ENCODE data around the gene SLC17A5.

SLC17A5 gene

DNA sequence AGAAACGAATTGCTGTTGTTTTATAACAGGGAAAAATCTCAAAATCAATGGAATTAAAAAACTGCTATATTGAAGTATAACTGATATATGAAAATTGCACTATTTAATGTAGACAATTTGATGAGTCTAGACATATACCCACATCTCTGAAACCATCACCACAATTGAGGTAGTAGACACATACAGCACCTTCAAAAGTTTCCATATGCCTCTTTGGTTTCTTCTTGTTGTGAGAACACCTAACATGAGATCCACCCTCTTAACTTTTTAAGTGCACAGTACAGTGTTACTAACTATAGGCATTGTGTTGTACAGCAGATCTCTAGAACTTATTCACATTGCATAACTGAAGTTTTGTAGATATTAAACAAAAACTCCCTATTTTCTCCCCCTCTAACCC is 14.0 kb upstream of the SLC17A5 start:
- DNase-seq, result no peak
- Histone ChIP-seq H3K36me3 (no peaks in the 10 kb centered on the region), H3K4me3 (ENCODE audit: low read depth, low read length) (no peak overlapping the region), H3K9me3 (ENCODE audit: severe bottlenecking) (no peaks in the 10 kb centered on the region), H3K27me3 (ENCODE audit: insufficient read depth, low read depth, severe bottlenecking) (no peaks in the 10 kb centered on the region), H3K27ac (no peak overlapping the region)
- TF ChIP-seq, protein P1, sequence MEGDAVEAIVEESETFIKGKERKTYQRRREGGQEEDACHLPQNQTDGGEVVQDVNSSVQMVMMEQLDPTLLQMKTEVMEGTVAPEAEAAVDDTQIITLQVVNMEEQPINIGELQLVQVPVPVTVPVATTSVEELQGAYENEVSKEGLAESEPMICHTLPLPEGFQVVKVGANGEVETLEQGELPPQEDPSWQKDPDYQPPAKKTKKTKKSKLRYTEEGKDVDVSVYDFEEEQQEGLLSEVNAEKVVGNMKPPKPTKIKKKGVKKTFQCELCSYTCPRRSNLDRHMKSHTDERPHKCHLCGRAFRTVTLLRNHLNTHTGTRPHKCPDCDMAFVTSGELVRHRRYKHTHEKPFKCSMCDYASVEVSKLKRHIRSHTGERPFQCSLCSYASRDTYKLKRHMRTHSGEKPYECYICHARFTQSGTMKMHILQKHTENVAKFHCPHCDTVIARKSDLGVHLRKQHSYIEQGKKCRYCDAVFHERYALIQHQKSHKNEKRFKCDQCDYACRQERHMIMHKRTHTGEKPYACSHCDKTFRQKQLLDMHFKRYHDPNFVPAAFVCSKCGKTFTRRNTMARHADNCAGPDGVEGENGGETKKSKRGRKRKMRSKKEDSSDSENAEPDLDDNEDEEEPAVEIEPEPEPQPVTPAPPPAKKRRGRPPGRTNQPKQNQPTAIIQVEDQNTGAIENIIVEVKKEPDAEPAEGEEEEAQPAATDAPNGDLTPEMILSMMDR (IDR thresholded peaks at IDR 0.05; ENCODE audit: low read depth, low read length), result no peak

DNA sequence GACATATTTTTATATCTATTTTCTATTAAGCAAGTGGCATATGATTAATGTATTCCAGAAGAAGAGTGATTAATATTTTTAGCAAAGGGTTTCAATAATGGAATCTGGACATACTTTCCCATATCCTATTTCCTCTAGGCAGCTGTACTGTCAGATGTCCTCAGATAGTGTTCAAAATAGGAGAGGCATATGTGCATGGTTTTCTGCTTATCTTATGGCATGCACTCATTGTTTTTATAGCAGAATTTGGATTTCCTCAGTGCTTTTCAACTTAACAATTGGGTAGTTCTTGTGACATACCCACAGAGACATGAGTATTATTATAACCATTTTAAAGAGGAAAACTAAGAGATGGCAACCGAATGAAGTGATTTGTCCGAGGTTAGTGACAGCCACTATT is 12.6 kb upstream of the SLC17A5 start:
- H3K9me3 ChIP-seq (ENCODE audit: severe bottlenecking), result no peaks in the 10 kb centered on the region
- no peak overlapping the region for H3K27ac ChIP-seq
- no peak for DNase-seq
- no peak overlapping the region for H3K4me3 ChIP-seq (ENCODE audit: low read depth, low read length)
- TF ChIP-seq, protein P1 (IDR thresholded peaks at IDR 0.05; ENCODE audit: low read depth, low read length), result no peak
- H3K36me3 ChIP-seq, result no peaks in the 10 kb centered on the region
- no peaks in the 10 kb centered on the region for H3K27me3 ChIP-seq (ENCODE audit: insufficient read depth, low read depth, severe bottlenecking)

DNA sequence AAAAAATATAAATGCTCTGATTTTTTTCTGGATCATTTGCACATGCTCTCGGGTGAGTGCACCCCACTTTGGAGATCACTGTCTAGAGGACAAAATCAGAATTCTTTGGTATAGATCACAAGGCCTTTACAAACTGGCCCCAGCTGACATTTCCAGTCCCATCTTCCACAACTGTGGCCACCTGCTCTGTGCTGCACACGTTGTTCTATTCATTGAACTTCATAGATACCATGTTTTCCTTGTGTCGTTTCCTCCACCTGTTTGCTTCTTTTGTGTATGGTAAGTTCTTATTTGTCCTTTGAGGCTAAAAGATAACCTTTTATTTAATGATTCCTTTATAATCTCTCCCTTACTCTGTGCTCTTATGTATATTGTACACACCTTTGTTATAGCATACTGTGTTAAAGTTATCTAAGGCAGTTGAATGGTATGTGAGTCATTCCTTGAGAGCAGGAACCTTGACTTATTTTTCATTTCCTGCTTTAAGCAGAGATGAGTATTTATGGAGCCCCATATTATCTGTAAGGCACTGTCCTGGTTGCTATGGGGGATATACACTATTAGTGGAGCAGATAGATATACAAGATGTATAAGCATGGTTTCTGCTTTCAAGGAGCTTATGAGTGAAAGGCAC is 12.0 kb upstream of the SLC17A5 start:
- TF ChIP-seq, protein P1 (IDR thresholded peaks at IDR 0.05; ENCODE audit: low read depth, low read length), result no peak
- H3K4me3 ChIP-seq (ENCODE audit: low read depth, low read length), result no peak overlapping the region
- H3K9me3 ChIP-seq (ENCODE audit: severe bottlenecking), result no peaks in the 10 kb centered on the region
- H3K27me3 ChIP-seq (ENCODE audit: insufficient read depth, low read depth, severe bottlenecking), result no peaks in the 10 kb centered on the region
- no peak for DNase-seq
- H3K36me3 ChIP-seq, result no peaks in the 10 kb centered on the region
- H3K27ac ChIP-seq, result no peak overlapping the region

DNA sequence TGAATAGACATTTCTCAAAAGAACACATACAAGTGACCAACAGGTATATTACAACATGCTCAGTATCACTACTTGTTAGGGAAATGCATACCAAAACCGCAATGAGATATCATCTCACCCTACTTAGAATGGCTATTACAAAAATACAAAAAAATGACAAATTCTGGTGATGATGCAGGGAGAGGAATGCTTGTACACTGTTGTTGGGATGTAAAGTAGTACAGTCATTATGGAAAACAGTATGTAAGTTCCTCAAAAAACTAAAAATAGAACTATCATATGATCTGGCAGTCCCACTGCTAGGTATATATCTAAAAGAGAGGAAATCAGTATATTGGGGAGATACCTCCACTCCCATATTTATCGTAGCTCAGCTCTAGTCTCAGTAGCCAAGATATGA is 10.9 kb upstream of the SLC17A5 start:
- Histone ChIP-seq H3K27me3 (ENCODE audit: insufficient read depth, low read depth, severe bottlenecking) (no peaks in the 10 kb centered on the region), H3K27ac (no peak overlapping the region), H3K4me3 (ENCODE audit: low read depth, low read length) (no peak overlapping the region), H3K36me3 (no peaks in the 10 kb centered on the region), H3K9me3 (ENCODE audit: severe bottlenecking) (no peaks in the 10 kb centered on the region)
- TF ChIP-seq, protein P1 (IDR thresholded peaks at IDR 0.05; ENCODE audit: low read depth, low read length), result no peak
- no peak for DNase-seq

DNA sequence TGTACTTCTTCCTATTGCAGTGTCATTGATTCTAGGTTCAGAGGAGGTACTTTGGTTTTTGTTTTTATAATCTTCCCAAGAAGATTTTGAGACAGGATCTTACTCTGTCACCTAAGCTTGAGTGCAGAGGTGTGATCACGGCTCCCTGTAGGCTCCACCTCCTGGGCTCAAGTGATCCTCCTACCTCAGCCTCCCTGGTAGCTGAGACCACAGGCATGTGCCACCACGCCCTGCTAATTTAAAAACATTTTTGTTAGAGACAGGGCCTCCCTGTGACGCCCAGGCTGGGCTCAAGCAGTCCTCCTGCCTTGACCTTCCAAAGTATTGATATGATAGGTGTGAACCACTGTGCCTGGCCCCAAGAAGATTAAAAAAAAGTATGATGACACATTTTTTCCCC is 3.4 kb upstream of the SLC17A5 start:
- Histone ChIP-seq H3K27ac (no peak overlapping the region), H3K9me3 (ENCODE audit: severe bottlenecking) (no peaks in the 10 kb centered on the region), H3K27me3 (ENCODE audit: insufficient read depth, low read depth, severe bottlenecking) (no peaks in the 10 kb centered on the region), H3K36me3 (no peaks in the 10 kb centered on the region), H3K4me3 (ENCODE audit: low read depth, low read length) (no peak overlapping the region)
- no peak for DNase-seq
- TF ChIP-seq, protein P1 (IDR thresholded peaks at IDR 0.05; ENCODE audit: low read depth, low read length), result no peak

DNA sequence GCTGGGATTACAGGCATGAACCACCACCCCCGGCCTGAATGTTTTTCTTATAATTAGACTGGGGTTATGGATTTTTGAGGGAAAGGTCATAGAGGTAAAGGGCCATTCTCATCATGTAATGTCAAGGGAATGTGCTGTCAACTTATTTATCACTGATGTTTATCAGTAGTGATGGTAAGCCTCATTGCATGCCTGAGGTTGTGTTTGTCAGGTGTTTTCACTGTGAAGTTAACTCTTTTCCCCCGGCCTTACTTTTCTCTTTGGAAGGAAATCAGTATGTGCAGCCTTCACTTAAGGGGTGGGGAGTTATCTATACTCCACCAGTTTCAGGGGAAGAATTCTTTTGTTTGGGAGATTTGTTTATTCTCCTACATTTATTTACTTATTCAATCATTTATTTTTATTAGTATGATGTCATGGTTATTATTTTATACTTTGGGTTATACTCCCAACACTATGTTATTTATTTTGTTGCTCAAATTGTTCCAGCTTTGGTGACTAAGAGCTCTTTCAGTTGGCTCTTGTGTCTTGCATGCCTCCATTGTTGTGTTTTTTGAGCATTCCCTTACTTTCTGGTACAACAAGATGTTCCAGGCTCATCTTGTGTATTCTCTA is 2.8 kb upstream of the SLC17A5 start:
- Histone ChIP-seq H3K9me3 (ENCODE audit: severe bottlenecking) (no peaks in the 10 kb centered on the region), H3K36me3 (no peaks in the 10 kb centered on the region), H3K27me3 (ENCODE audit: insufficient read depth, low read depth, severe bottlenecking) (no peaks in the 10 kb centered on the region), H3K27ac (no peak overlapping the region), H3K4me3 (ENCODE audit: low read depth, low read length) (no peak overlapping the region)
- no peak for DNase-seq
- TF ChIP-seq, protein P1 (IDR thresholded peaks at IDR 0.05; ENCODE audit: low read depth, low read length), result no peak

Measured in WERI-Rb-1 (cell line).